Brain microvascular endothelial cell (primary cell): ENCODE measurements around the gene KLF18.
"Not testable (repeated sequence)": the region's sequence is repeated elsewhere in the genome, so short reads cannot be mapped to it uniquely, and the experiment has no call there.

Experiments used
- DNase-seq: peaks from one replicate; pipeline ENCODE4 v3.0.0-alpha.2; 2020
- H3K27ac ChIP-seq: fragments of 250-450 bp; sonication (Bioruptor Pico); 2 replicates; pipeline ENCODE4 v1.5.1; 2020; ENCODE audit warnings: mild to moderate bottlenecking, moderate library complexity
- H3K27me3 ChIP-seq: fragments of 250-450 bp; sonication (Bioruptor Pico); replicated peaks from 2 replicates; pipeline ENCODE4 v1.5.1; 2020; ENCODE audit warnings: mild to moderate bottlenecking
- H3K36me3 ChIP-seq: fragments of 250-450 bp; sonication (Bioruptor Pico); replicated peaks from 2 replicates; pipeline ENCODE4 v1.5.1; 2020; ENCODE audit warnings: mild to moderate bottlenecking
- H3K4me3 ChIP-seq: 2 replicates; pipeline ENCODE4 v1.5.1; 2011; ENCODE audit warnings: low read depth, mild to moderate bottlenecking, control low read depth, low read length, moderate library complexity
- in situ Hi-C: cut with HindIII; loops from 2 replicates; pipeline ENCODE4 v1.10.0; 2017; ENCODE audit warnings: low sequenced_read_pairs, low pct_ligation_motif_present
- TF ChIP-seq, protein P1 (sequence below): IDR thresholded peaks from 2 replicates; pipeline ENCODE4 v1.5.1; 2011; ENCODE audit warnings: low read depth, mild to moderate bottlenecking, moderate library complexity, low read length, control low read depth, inconsistent platforms; ENCODE audit errors: missing control alignments

The KLF18 gene

DNA sequence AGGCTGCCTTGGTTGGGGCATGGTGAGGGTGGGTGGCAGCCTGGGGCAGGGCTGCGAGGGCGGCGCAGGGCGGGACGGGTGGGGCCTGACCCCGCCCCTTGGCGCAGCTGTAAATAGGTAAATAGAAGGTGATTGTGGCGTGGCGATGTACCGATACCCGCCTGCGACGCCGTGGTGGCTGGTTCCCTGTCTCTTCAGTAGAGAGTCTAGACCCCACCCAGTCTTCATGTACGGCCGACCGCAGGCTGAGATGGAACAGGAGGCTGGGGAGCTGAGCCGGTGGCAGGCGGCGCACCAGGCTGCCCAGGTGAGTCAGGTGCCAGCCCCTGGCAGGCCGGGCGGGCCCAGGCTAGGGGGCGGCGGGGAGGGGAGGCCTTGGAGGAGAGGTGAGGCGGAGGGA lies 22.7 kb downstream of the KLF18 start, which contains the start of gene KLF17:
Gene KLF17 (plus strand): TSS at position 140 of the 400 bp plus-strand sequence. CDS start 87 bp downstream, at position 227.
- Histone ChIP-seq H3K4me3 (no peak within 1 kb of the TSS), H3K27ac (no peak within 1 kb of the TSS), H3K36me3 (no peaks in the 10 kb centered on the region), H3K27me3 (no peaks in the 10 kb centered on the region)
- in situ Hi-C loops = no loop called here
- TF ChIP-seq, protein P1, sequence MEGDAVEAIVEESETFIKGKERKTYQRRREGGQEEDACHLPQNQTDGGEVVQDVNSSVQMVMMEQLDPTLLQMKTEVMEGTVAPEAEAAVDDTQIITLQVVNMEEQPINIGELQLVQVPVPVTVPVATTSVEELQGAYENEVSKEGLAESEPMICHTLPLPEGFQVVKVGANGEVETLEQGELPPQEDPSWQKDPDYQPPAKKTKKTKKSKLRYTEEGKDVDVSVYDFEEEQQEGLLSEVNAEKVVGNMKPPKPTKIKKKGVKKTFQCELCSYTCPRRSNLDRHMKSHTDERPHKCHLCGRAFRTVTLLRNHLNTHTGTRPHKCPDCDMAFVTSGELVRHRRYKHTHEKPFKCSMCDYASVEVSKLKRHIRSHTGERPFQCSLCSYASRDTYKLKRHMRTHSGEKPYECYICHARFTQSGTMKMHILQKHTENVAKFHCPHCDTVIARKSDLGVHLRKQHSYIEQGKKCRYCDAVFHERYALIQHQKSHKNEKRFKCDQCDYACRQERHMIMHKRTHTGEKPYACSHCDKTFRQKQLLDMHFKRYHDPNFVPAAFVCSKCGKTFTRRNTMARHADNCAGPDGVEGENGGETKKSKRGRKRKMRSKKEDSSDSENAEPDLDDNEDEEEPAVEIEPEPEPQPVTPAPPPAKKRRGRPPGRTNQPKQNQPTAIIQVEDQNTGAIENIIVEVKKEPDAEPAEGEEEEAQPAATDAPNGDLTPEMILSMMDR = no peak
- DNase-seq = no peak

DNA sequence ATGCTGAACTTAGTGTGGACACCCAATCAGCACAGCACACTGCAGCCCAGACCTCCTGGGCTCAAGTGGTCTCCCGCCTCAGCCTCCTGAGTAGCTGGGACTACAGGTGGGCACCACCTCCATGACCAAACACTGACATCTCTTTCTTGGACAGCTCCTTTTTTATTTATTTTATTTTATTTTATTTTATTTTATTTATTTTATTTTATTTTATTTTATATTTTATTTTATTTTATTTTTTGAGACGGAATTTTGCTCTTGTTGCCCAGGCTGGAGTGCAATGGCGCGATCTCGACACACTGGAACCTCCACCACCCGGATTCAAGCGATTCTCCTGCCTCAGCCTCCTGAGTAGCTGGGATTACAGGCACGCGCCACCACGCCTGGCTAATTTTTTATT lies 24.2 kb downstream of the KLF18 start:
- H3K4me3 ChIP-seq, DNase-seq, in situ Hi-C loops, H3K27me3 ChIP-seq, H3K36me3 ChIP-seq, H3K27ac ChIP-seq: not testable (repeated sequence)

DNA sequence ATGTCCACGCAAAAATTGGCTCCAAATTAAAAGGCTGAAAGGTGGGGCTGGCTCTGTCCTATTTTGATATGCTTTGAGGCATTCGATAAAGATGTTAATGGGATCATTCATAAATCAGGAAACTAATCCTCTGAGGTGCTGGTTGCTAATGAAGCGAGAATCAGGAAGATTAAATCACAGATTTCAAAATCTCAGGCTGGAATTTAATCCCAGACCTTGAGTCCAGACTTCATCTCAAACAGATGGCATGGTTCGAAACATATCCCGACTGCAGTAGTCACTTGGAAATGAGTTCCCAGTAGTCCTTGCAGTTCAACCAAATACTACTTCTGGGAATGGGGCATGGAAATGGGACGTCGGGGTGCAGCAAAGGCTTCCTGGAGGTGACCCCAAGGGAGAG lies 27.3 kb downstream of the KLF18 start:
- H3K36me3 ChIP-seq = no peaks in the 10 kb centered on the region
- no peak overlapping the region for H3K27ac ChIP-seq
- in situ Hi-C loops = no loop called here
- no peak overlapping the region for H3K4me3 ChIP-seq
- no peak for DNase-seq
- no peaks in the 10 kb centered on the region for H3K27me3 ChIP-seq
- TF ChIP-seq, protein P1 = no peak

DNA sequence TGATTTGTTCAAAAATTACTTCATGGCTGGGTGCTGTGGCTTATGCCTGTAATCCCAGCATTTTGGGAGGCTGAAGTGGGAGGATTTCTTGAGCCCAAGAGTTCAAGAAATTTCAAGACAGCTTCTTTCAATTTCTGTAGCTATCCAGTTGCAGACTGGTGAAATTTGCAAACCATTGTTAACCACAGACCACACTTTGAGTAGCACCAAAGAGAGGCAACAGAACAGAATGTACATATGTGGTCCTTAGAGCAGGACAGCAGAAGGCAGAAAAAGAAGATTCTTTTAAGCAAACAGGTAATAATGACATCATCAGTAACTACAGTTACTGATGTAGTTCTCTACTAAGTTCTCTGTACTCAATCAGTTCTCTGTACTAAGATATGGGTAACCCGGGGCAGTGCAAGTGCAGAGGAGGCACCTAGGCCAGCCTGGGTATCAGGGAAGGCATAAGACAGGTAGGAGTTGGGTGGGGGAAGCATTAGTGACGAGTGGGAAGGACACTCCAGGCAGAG lies 28.3 kb downstream of the KLF18 start:
- Histone ChIP-seq H3K36me3 (no peaks in the 10 kb centered on the region), H3K27me3 (no peaks in the 10 kb centered on the region), H3K4me3 (no peak overlapping the region), H3K27ac (no peak overlapping the region)
- in situ Hi-C loops = no loop called here
- no peak for DNase-seq
- TF ChIP-seq, protein P1 = no peak

DNA sequence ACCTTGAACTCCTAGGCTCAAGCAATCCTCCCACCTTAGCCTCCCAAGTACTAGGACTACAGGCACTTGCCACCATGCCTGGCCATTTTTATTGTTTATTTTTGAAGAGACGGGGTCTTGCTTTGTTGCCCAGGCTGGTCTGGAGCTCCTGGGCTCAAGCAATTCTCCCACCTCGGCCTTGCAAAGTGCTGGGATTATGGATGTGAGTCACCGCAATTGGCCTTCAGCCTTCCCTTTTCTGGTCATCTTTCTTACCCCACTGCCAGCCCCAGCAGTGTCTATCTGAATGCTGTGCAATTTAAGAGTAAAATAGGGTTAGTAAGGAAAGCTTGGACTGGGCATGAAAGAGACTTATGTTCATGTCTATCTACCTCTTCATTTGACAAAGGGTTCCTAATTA lies 28.9 kb downstream of the KLF18 start:
- no peak for DNase-seq
- H3K36me3 ChIP-seq = no peaks in the 10 kb centered on the region
- in situ Hi-C loops = no loop called here
- no peak overlapping the region for H3K4me3 ChIP-seq
- TF ChIP-seq, protein P1 = no peak
- H3K27ac ChIP-seq = no peak overlapping the region
- H3K27me3 ChIP-seq = no peaks in the 10 kb centered on the region

DNA sequence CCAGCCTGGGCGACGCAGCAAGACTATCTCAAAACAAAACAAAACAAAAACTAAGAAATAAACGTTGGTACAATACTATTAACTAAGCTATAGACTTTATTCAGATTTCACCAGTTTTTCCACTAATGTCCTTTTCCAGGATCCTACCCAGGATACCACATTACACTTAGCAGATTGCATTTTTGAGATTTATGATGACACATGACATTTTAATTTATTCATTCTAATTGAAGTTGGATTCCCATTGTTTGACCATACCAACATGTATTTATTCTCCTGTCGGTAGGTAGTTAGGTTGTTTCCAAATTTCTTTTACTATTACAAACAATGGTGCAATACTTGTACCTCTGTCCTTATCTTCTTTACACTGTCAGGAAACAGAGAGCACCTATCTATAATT lies 29.6 kb downstream of the KLF18 start:
- in situ Hi-C loops = no loop called here
- no peak overlapping the region for H3K27ac ChIP-seq

More for the DNA sequence above, 29.6 kb downstream of the KLF18 start:
- TF ChIP-seq, protein P1 = no peak
- no peaks in the 10 kb centered on the region for H3K27me3 ChIP-seq
- no peak overlapping the region for H3K4me3 ChIP-seq
- no peaks in the 10 kb centered on the region for H3K36me3 ChIP-seq
- no peak for DNase-seq
